Ishikawa (cell line): ENCODE data around the gene GALNT8.

Source experiments
- CEBPB ChIP-seq: IDR thresholded peaks from 2 replicates; pipeline ENCODE4 v1.6.1; 2012
- CREB1 ChIP-seq: IDR thresholded peaks from 2 replicates; pipeline ENCODE4 v1.6.1; 2012; ENCODE audit warnings: low read depth
- EGR1 ChIP-seq: IDR thresholded peaks from 2 replicates; pipeline ENCODE4 v1.6.1; 2012
- EP300 ChIP-seq: IDR thresholded peaks from 2 replicates; pipeline ENCODE4 v1.6.1; 2012; ENCODE audit warnings: borderline replicate concordance
- FOXM1 ChIP-seq: IDR thresholded peaks from 2 replicates; pipeline ENCODE4 v1.6.1; 2012; ENCODE audit warnings: low read depth, borderline replicate concordance
- MAX ChIP-seq: IDR thresholded peaks from 2 replicates; pipeline ENCODE4 v1.6.1; 2012
- NFIC ChIP-seq: IDR thresholded peaks from 2 replicates; pipeline ENCODE4 v1.6.1; 2012
- RAD21 ChIP-seq: IDR thresholded peaks from 2 replicates; pipeline ENCODE4 v1.6.1; 2012; ENCODE audit warnings: low read depth
- TAF1 ChIP-seq: IDR thresholded peaks from 2 replicates; pipeline ENCODE4 v1.6.1; 2012; ENCODE audit warnings: low read depth, mild to moderate bottlenecking
- TCF12 ChIP-seq: IDR thresholded peaks from 2 replicates; pipeline ENCODE4 v1.6.1; 2012; ENCODE audit warnings: low read depth
- TEAD4 ChIP-seq: IDR thresholded peaks from 2 replicates; pipeline ENCODE4 v1.6.1; 2012
- YY1 ChIP-seq: IDR thresholded peaks from 2 replicates; pipeline ENCODE4 v1.6.1; 2012; ENCODE audit warnings: low read depth
- ZBTB7A ChIP-seq: IDR thresholded peaks from 2 replicates; pipeline ENCODE4 v1.6.1; 2012; ENCODE audit warnings: low read depth
- TF ChIP-seq, protein P1 (sequence below): IDR thresholded peaks from 2 replicates; pipeline ENCODE4 v1.6.1; 2012
- TF ChIP-seq, protein P2 (sequence below): IDR thresholded peaks from 2 replicates; pipeline ENCODE4 v1.6.1; 2012; ENCODE audit warnings: low read depth, mild to moderate bottlenecking

The GALNT8 gene

DNA sequence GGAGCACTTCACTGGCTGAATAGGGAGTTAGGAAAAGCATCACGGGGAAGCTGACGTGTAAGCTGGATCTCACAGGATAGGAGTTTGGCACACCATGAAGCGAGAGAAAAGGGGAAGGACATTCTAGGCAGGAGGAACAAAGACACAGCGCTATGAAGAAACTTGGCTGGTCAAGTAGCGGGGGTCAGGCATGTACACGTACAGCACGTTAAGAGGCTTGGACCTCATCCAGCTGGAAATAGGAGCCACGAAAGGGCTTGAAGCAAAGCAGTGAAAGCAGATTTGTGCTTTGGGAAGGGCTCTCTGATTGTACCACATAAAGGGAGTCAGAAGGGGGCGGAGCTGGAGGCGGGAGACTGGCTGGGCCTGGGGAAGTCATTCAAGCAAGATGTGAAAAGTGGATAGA is 19.6 kb upstream of the GALNT8 start:
- TF ChIP-seq FOXM1 (no peak), CREB1 (no peak), TEAD4 (no peak), NFIC (no peak), EGR1 (no peak), MAX (no peak), YY1 (no peak), CEBPB (no peak)
- TF ChIP-seq, protein P1, sequence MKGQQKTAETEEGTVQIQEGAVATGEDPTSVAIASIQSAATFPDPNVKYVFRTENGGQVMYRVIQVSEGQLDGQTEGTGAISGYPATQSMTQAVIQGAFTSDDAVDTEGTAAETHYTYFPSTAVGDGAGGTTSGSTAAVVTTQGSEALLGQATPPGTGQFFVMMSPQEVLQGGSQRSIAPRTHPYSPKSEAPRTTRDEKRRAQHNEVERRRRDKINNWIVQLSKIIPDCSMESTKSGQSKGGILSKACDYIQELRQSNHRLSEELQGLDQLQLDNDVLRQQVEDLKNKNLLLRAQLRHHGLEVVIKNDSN, result no peak

- TF ChIP-seq MAX, result no peak
- TF ChIP-seq, protein P1, result no peak
- no peak for TF ChIP-seq CEBPB
- TF ChIP-seq NFIC, result no peak
- no peak for TF ChIP-seq EP300
- TF ChIP-seq YY1, result no peak
- no peak for TF ChIP-seq FOXM1
- TF ChIP-seq TAF1, result no peak
- no peak for TF ChIP-seq TCF12
- TF ChIP-seq RAD21, result no peak
- TF ChIP-seq EGR1, result no peak
- TF ChIP-seq CREB1, result no peak
- TF ChIP-seq TEAD4, result no peak
Measured at GRCh38 chr12:4701395-4702190, 18.6 kb upstream of the GALNT8 start.

- TF ChIP-seq TAF1 (no peak), CREB1 (no peak), MAX (no peak), EGR1 (no peak), RAD21 (no peak), TEAD4 (no peak), YY1 (no peak)
Measured at GRCh38 chr12:4703676-4704075, 16.5 kb upstream of the GALNT8 start.

- TF ChIP-seq YY1 (no peak), TAF1 (no peak), MAX (no peak), TCF12 (no peak), CREB1 (no peak), EGR1 (no peak)
- TF ChIP-seq, protein P2, sequence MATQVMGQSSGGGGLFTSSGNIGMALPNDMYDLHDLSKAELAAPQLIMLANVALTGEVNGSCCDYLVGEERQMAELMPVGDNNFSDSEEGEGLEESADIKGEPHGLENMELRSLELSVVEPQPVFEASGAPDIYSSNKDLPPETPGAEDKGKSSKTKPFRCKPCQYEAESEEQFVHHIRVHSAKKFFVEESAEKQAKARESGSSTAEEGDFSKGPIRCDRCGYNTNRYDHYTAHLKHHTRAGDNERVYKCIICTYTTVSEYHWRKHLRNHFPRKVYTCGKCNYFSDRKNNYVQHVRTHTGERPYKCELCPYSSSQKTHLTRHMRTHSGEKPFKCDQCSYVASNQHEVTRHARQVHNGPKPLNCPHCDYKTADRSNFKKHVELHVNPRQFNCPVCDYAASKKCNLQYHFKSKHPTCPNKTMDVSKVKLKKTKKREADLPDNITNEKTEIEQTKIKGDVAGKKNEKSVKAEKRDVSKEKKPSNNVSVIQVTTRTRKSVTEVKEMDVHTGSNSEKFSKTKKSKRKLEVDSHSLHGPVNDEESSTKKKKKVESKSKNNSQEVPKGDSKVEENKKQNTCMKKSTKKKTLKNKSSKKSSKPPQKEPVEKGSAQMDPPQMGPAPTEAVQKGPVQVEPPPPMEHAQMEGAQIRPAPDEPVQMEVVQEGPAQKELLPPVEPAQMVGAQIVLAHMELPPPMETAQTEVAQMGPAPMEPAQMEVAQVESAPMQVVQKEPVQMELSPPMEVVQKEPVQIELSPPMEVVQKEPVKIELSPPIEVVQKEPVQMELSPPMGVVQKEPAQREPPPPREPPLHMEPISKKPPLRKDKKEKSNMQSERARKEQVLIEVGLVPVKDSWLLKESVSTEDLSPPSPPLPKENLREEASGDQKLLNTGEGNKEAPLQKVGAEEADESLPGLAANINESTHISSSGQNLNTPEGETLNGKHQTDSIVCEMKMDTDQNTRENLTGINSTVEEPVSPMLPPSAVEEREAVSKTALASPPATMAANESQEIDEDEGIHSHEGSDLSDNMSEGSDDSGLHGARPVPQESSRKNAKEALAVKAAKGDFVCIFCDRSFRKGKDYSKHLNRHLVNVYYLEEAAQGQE, result no peak
- TF ChIP-seq, protein P1, result no peak
Measured at GRCh38 chr12:4705824-4706223, 14.4 kb upstream of the GALNT8 start.

DNA sequence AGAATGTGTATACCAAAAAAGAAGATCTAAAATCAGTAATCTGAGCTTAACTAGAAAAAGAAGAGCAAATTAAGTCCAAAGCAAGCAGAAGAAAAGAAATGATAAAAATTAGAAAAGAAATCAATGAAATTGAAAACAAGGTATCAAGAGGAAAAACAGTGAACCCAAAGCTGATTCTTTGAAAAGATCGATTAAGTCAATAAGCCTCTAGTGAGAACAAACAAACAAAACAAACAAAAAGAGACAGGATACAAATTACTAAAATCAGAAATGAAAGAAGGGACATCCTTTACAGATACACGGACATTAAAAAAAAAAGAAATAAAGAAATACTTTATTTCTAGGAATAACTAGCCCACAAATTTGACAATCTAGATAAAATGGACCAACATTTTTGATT is 12.9 kb upstream of the GALNT8 start:
- TF ChIP-seq TAF1, result no peak
- TF ChIP-seq, protein P2, result no peak
- TF ChIP-seq FOXM1, result no peak
- TF ChIP-seq YY1, result no peak
- no peak for TF ChIP-seq EGR1
- no peak for TF ChIP-seq TEAD4
- TF ChIP-seq, protein P1, result no peak
- TF ChIP-seq MAX, result no peak
- TF ChIP-seq RAD21, result no peak
- no peak for TF ChIP-seq NFIC
- no peak for TF ChIP-seq CREB1
- TF ChIP-seq ZBTB7A, result no peak
- no peak for TF ChIP-seq CEBPB
- TF ChIP-seq EP300, result no peak
- no peak for TF ChIP-seq TCF12
